Measurements from ENCODE around the gene FABP7. TPM values are rescaled to one million over a fixed set of nuclear protein-coding genes. Genes with fewer than 3 reads are reported as not detected.

Gene FABP7
- total and polyA plus RNA-seq, 2 of the 13 experiments (the other 11 are each of a cell fraction or from before 2014, with no cell fraction given) = not detected

- TF ChIP-seq RBFOX2 (IDR thresholded peaks at IDR 0.05; ENCODE audit: low read depth, low read length) = no peak
- TF ChIP-seq NFKBIZ (CRISPR knock-in tag; IDR thresholded peaks at IDR 0.05) = no peak
- TF ChIP-seq TBL1XR1 (IDR thresholded peaks at IDR 0.05; ENCODE audit: borderline replicate concordance, low read length, partially characterized antibody) = no peak
- no peak for TF ChIP-seq KMT2B (CRISPR knock-in tag; IDR thresholded peaks at IDR 0.05)
- TF ChIP-seq, protein P1, sequence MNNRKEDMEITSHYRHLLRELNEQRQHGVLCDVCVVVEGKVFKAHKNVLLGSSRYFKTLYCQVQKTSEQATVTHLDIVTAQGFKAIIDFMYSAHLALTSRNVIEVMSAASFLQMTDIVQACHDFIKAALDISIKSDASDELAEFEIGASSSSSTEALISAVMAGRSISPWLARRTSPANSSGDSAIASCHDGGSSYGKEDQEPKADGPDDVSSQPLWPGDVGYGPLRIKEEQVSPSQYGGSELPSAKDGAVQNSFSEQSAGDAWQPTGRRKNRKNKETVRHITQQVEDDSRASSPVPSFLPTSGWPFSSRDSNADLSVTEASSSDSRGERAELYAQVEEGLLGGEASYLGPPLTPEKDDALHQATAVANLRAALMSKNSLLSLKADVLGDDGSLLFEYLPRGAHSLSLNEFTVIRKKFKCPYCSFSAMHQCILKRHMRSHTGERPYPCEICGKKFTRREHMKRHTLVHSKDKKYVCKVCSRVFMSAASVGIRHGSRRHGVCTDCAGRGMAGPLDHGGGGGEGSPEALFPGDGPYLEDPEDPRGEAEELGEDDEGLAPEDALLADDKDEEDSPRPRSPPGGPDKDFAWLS (CRISPR knock-in tag; IDR thresholded peaks at IDR 0.05; ENCODE audit: borderline replicate concordance) = no peak
- no peak for TF ChIP-seq TBP (CRISPR knock-in tag; IDR thresholded peaks at IDR 0.05)
- TF ChIP-seq ZNF329 (CRISPR knock-in tag; IDR thresholded peaks at IDR 0.05; ENCODE audit: low read depth) = no peak
- TF ChIP-seq SETDB1 (CRISPR knock-in tag; IDR thresholded peaks at IDR 0.05; ENCODE audit: borderline replicate concordance) = no peak
- no peak for TF ChIP-seq YEATS2 (CRISPR knock-in tag; IDR thresholded peaks at IDR 0.05; ENCODE audit: borderline replicate concordance)
- TF ChIP-seq, protein P2, sequence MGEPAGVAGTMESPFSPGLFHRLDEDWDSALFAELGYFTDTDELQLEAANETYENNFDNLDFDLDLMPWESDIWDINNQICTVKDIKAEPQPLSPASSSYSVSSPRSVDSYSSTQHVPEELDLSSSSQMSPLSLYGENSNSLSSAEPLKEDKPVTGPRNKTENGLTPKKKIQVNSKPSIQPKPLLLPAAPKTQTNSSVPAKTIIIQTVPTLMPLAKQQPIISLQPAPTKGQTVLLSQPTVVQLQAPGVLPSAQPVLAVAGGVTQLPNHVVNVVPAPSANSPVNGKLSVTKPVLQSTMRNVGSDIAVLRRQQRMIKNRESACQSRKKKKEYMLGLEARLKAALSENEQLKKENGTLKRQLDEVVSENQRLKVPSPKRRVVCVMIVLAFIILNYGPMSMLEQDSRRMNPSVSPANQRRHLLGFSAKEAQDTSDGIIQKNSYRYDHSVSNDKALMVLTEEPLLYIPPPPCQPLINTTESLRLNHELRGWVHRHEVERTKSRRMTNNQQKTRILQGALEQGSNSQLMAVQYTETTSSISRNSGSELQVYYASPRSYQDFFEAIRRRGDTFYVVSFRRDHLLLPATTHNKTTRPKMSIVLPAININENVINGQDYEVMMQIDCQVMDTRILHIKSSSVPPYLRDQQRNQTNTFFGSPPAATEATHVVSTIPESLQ (CRISPR knock-in tag; conservative IDR thresholded peaks at IDR 0.05) = no peak
- peak; percentile 36; the same call in 1 of the 2 replicates for TF ChIP-seq NR2F2 (IDR thresholded peaks at IDR 0.05; ENCODE audit: borderline replicate concordance, low read depth)
- no peak for TF ChIP-seq MTERF4 (CRISPR knock-in tag; IDR thresholded peaks at IDR 0.05)
- TF ChIP-seq ATM (IDR thresholded peaks at IDR 0.05; ENCODE audit: borderline replicate concordance) = no peak
- TF ChIP-seq, protein P3, sequence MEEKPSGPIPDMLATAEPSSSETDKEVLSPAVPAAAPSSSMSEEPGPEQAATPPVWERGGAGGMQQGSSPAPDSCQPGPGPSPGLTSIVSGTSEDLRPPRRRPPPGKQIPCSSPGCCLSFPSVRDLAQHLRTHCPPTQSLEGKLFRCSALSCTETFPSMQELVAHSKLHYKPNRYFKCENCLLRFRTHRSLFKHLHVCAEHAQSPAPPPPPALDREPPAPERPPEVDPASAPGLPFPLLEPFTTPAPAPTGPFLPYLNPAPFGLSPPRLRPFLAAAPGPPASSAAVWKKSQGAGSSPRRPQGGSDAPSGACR (CRISPR knock-in tag; IDR thresholded peaks at IDR 0.05) = peak; percentile 62; the same call in 1 of the 2 replicates
- 0 out of 2 replicates have a peak, but pooled peaks have one; percentile 11 for TF ChIP-seq HMG20B (CRISPR knock-in tag; conservative IDR thresholded peaks at IDR 0.05)
- TF ChIP-seq ZNF282 (IDR thresholded peaks at IDR 0.05; ENCODE audit: partially characterized antibody) = no peak
- TF ChIP-seq CHD4 (IDR thresholded peaks at IDR 0.05; ENCODE audit: borderline replicate concordance, low read length) = peak; percentile 58; the same call in 1 of the 2 replicates
- TF ChIP-seq, protein P4, sequence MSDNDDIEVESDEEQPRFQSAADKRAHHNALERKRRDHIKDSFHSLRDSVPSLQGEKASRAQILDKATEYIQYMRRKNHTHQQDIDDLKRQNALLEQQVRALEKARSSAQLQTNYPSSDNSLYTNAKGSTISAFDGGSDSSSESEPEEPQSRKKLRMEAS (IDR thresholded peaks at IDR 0.05) = peak; percentile 70; the same call in 1 of the 2 replicates
- no peak for TF ChIP-seq KLF11 (CRISPR knock-in tag; IDR thresholded peaks at IDR 0.05)
- TF ChIP-seq SKI (IDR thresholded peaks at IDR 0.05; ENCODE audit: partially characterized antibody) = peak; percentile 81
- no peak for TF ChIP-seq CREB3 (CRISPR knock-in tag; IDR thresholded peaks at IDR 0.05)
- TF ChIP-seq SATB2 (CRISPR knock-in tag; IDR thresholded peaks at IDR 0.05) = 0 out of 2 replicates have a peak, but pooled peaks have one; percentile 21
- no peak for TF ChIP-seq YY1 (IDR thresholded peaks at IDR 0.05; ENCODE audit: insufficient read depth, insufficient replicate concordance, low read depth, low read length)
Measured at GRCh38 chr6:122790423-122791309, 11.2 kb downstream of the FABP7 start (continued).
